Lower lobe of right lung (tissue), 2 donors: ENCODE data around the gene C2. TPM values are rescaled to one million over a fixed set of nuclear protein-coding genes. Genes with fewer than 3 reads are reported as not detected.

Source experiments
- ATAC-seq, 2 donors: fragments of 200-7000 bp; cut with Tn5 transposase; one replicate each; pipeline ENCODE4 v1.9.1; 2020 to 2022; ENCODE audit warnings: mild to moderate bottlenecking in 2 of 2, moderate library complexity in 2 of 2
- DNase-seq: peaks from one replicate; pipeline ENCODE4 v3.0.0-alpha.2; 2020
- H3K27ac ChIP-seq: fragments of 200-600 bp; one replicate; pipeline ENCODE4 v1.8.0; 2022
- H3K27me3 ChIP-seq: fragments of 200-600 bp; one replicate; pipeline ENCODE4 v1.8.0; 2022; ENCODE audit warnings: low read depth
- H3K36me3 ChIP-seq: fragments of 200-600 bp; one replicate; pipeline ENCODE4 v1.8.0; 2022; ENCODE audit warnings: mild to moderate bottlenecking
- H3K4me1 ChIP-seq: fragments of 200-600 bp; one replicate; pipeline ENCODE4 v1.8.0; 2022
- H3K4me3 ChIP-seq: fragments of 200-600 bp; one replicate; pipeline ENCODE4 v1.8.0; 2022; ENCODE audit warnings: mild to moderate bottlenecking
- H3K9me3 ChIP-seq: fragments of 200-600 bp; one replicate; pipeline ENCODE4 v1.8.0; 2022
- CTCF ChIP-seq: fragments of 200-600 bp; IDR thresholded peaks from one replicate; pipeline ENCODE4 v1.8.0; 2022; ENCODE audit warnings: antibody characterized with exemption, mild to moderate bottlenecking
- intact Hi-C: fragments of 100-400 bp; cut with DNase I; formaldehyde crosslinking; loops from one replicate; pipeline ENCODE4 v1.11.0; 2022
- total RNA-seq: library from RNA; stranded (reverse); fragmentation: NEBNext Ultra II Directional; extraction: Animal tissue kit (Norgen Biotek cat#: 25700); gene quantifications from one replicate; pipeline ENCODE4 v1.2.1, GENCODE V29; 2021
- donor health status: DM: no; HTN: yes; CAD: no; lungs with severe emphysema.

Gene C2
- total RNA-seq, 1 donor from 2014 or later, result 311 TPM

GRCh38 chr6:31965700-31966099, 38.2 kb downstream of the C2 start:
- Histone ChIP-seq H3K27me3 (no peaks in the 10 kb centered on the region), H3K27ac (no peak overlapping the region), H3K36me3 (peaks cover 98% of the 10 kb centered on the region), H3K4me3 (no peak overlapping the region), H3K4me1 (peaks cover 6% of the 10 kb centered on the region), H3K9me3 (no peaks in the 10 kb centered on the region)
- DNase-seq (no peak), ATAC-seq (no peak)
- intact Hi-C loops, result no loop called here
- TF ChIP-seq CTCF, result no peak

DNA sequence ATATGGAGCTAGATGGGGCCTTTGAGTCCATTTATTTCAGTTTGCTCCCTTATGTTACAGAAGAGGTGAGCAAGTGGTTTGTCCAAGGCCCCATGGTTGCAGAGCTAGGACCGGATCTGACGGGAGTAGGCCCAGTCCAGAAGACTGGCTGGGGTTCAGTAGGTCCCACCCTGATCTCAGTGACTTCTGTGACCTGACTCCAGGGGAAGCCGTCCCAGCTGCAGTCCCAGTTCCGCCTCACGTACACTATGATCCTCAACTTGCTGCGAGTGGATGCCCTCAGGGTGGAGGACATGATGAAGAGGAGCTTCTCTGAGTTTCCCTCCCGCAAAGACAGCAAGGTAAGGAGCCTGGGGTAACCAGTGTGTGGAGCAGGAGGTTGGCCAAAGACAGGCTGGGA, 39.0 kb downstream of the C2 start:
- TF ChIP-seq CTCF, result no peak
- ATAC-seq (no peak), DNase-seq (no peak)

DNA sequence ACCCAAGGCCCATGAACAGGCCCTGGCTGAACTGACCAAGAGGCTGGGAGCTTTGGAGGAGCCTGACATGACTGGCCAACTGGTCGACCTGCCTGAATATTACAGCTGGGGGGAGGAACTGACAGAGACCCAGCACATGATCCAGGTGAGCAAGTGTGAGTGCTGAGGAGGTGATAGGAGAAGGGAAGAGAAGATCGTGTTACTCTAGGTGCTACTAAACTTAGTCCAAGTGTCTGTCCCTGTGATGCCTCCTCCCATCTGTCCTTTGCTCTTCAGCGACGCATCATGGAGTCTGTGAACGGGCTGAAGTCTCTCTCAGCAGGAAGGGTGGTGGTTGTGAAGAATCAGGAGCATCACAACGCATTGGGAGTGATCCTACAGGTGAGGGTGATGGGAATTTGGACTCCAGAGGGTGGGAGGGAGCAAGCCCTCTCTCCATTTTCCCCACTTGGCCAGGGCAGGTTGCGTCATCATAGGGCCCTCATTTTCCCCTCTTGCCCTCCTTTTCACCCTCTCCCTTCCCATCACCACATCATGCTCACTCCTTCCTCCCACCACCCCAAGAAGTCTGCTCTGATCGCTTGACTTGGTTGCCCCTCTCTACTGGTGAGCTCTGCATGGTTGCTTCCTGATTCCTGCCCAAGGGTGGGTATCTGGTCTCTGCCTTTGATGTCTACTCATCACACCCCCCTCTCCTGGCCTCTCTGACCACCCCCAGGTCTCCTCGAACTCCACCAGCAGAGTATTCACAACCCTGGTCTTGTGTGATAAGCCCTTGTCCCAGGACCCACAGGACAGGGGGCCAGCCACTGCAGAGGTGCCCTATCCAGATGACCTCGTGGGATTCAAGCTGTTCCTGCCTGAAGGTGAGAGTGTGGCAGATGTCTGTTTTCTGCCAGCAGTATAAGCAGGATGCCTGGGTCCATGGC, 39.7 kb downstream of the C2 start:
- no peak overlapping the region for H3K27ac ChIP-seq
- H3K27me3 ChIP-seq, result no peaks in the 10 kb centered on the region
- peaks cover 14% of the 10 kb centered on the region for H3K4me1 ChIP-seq
- DNase-seq, result no peak
- no peak for ATAC-seq
- no peak overlapping the region for H3K4me3 ChIP-seq
- no peak for TF ChIP-seq CTCF
- intact Hi-C loops, result no loop called here
- peaks cover 86% of the 10 kb centered on the region for H3K36me3 ChIP-seq
- no peaks in the 10 kb centered on the region for H3K9me3 ChIP-seq

More for the DNA sequence above, 39.0 kb downstream of the C2 start:
- H3K27ac ChIP-seq, result no peak overlapping the region
- intact Hi-C loops, result no loop called here
- peaks cover 14% of the 10 kb centered on the region for H3K4me1 ChIP-seq
- H3K27me3 ChIP-seq, result no peaks in the 10 kb centered on the region
- H3K4me3 ChIP-seq, result no peak overlapping the region
- H3K9me3 ChIP-seq, result no peaks in the 10 kb centered on the region
- H3K36me3 ChIP-seq, result peaks cover 93% of the 10 kb centered on the region

- DNase-seq, result no peak
- no peak overlapping the region for H3K27ac ChIP-seq
Observed at GRCh38 chr6:31967926-31968320, 40.4 kb downstream of the C2 start.

GRCh38 chr6:31968326-31968725, 40.8 kb downstream of the C2 start:
- peaks cover 22% of the 10 kb centered on the region for H3K4me1 ChIP-seq
- DNase-seq, result no peak
- no peaks in the 10 kb centered on the region for H3K27me3 ChIP-seq
- peaks cover 75% of the 10 kb centered on the region for H3K36me3 ChIP-seq
- no peaks in the 10 kb centered on the region for H3K9me3 ChIP-seq
- no peak for TF ChIP-seq CTCF
- H3K27ac ChIP-seq, result no peak overlapping the region
- ATAC-seq, result no peak
- H3K4me3 ChIP-seq, result no peak overlapping the region
- intact Hi-C loops, result no loop called here

More at GRCh38 chr6:31967926-31968320, 40.4 kb downstream of the C2 start:
- no peak for TF ChIP-seq CTCF
- H3K36me3 ChIP-seq, result peaks cover 79% of the 10 kb centered on the region
- no peaks in the 10 kb centered on the region for H3K27me3 ChIP-seq
- intact Hi-C loops, result no loop called here
- no peaks in the 10 kb centered on the region for H3K9me3 ChIP-seq
- H3K4me3 ChIP-seq, result no peak overlapping the region
- no peak for ATAC-seq
- H3K4me1 ChIP-seq, result peaks cover 18% of the 10 kb centered on the region
